Activated T-cell treated with anti-CD3 and anti-CD28 coated beads, Interleukin-2, amount 50 U/mL, for 1 hour (primary cell): Measurements from ENCODE around the gene GBX2.

ENCODE experiments used
- DNase-seq: peaks from one replicate; pipeline ENCODE4 v3.0.0-alpha.2; 2020

The GBX2 gene

DNA sequence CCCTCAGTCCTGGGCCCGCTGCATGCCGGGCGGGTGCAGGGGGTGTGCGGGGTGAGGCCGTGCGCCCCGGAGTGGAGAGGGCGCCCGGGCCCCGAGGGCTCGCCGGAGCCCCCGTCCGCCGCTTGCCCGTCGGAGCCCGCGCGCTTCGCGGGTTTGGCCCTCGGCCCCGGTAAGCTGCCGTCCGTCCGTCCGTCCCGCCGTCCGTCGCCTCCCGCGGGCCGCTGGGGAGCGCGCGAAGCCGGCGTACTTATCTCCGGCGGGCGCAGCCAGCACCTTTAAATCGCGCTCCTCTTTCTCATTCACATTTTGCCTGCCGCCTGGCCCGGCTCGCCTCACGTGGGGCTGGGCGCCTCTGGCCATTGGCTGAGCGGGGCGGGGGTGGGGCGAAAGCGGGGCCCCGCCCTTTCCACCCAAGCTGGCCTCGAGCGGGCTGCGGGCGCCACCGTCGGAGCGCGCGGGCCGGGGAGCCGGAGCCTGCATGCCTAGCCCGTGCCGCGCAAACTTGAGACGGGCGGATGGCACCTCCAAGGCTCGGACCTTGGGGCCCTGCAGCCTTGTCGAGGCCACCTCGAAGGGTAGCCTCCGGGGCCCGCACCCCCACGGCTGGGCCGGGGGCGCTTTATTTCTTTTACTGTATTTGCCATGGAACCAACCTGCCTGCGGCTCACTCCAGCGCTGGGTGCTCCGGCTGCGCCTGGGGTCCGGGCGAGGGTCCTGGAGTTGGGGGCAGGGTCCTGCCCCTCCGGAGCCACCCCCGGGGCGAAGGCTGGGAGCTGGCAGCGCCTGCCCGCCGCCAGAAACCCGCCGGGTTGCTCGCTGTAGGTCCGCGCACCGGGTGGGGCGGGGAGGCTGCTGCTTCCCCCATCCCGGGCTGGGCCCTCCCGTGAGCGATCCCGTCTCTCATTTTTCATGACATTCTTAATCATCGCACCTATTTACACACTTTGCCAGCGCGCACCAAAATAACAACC lies at the start of gene GBX2:
Gene GBX2 (minus strand): TSS at position 277 of the 971 bp plus-strand sequence. CDS start 415 bp downstream, outside the sequence.
- no peak for DNase-seq

DNA sequence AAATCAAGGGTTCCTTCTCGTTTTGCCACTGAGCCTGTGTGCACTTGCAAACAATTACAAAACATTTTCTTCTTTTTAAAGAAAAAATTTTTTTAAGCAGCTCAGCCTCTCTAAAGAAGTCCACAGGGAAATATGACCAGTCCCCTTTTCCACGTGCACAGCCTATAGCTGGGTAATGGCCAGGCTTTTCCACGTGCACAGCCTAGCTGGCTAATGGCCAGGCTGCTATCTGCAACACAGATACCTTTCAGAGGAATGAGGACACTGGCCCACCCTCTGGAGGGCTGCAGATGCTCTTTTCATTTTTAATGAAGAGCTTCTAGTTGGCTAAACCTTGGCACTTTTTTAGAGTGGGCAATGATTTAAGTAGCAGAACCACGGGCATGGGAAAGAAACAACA lies 49.7 kb upstream of the GBX2 start:
- DNase-seq: no peak

DNA sequence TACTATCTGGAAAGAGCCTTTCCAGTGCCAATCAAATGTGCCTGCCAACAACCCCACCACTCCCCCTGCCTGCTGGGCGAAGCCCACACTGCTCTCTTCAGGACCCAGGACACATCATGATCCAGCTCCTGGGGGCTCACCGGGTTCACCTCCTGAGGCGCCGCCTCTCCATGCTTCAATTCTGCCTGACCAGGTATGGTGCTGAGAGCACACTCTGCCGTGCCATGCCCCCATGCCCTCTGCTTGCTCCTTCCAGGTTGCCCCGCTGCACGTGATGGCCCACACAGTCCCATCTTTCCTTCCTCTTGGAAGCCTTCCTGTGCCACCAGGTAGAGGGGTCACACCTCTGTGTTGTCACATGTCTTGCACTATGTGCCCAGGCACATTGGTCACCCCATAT lies 48.5 kb upstream of the GBX2 start:
- DNase-seq: no peak

DNA sequence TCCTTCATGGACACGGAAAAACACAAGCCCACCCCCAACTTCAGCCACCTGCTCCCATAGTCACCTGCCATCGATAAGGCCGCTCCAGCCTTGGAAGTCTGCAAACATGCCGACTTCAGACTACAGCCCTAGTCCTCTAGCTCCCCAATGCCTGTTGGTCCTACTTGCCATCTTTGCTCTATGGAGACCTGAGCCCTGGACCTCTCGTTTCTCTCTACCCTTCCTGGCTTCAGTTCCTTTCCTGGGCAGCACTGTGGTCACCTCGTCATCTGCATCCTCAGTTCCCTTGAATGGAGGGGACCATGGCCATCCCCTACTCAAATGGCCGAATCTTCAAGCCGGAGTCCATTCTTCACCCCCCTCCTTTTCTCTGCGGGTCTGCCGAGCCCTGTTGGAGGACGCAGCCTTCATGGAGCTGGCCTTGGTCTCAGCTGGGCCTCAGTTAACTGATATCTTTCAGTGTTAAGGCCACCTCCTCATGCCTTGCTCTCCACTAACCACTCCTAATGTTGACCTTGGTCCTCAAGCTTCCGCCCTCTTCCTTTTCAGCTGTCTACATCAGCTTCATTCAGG lies 47.7 kb upstream of the GBX2 start:
- DNase-seq: no peak

DNA sequence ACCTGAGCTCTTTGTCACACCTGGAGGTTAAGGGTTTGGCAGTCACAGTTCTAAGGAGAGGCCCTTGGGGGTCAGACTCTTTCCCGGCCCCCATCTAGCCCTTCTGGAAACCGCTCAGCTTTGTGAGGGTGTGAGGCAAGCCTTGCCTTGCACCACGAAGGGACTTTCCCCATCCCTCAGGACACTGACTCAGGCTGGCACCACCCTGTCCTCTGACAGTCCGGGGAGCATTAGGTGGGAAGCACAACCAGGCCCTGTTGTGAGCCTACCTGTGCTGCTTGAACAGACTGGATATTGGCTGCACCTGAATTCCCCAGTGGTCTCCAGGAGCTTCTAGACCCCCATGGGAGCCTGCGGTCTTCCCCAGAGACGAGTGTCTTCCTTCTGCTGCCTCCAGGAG lies 47.0 kb upstream of the GBX2 start:
- no peak for DNase-seq

DNA sequence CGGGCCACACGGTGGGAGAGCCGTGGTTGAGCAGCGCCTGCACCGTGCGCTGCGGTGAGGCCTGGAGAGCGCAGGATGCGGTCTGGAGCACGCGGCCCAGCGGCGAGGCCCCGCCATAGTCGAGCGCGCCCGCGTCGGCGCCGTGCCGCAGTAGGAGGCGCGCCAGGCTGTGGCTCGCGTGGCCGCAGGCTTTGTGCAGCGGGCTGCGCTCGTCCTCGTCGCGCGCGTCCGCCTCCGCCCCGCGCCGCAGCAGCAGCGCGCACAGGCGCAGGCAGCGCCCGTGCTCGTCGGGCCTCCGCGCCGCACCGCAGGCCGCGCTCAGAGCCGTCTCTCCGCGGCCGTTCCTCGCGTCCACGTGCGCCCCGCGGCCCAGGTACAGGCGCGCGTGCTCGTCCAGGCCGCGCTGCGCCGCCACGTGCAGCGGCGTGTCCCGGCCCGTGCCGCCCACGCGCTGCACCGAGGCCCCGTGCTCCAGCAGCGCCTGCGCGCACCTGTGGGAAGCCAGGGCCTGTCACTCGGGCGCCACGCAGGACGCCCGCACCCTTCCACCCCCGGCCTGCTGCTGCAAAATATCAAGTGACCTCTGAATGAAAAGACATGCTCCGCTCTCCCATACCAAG lies 46.3 kb upstream of the GBX2 start:
- no peak for DNase-seq

DNA sequence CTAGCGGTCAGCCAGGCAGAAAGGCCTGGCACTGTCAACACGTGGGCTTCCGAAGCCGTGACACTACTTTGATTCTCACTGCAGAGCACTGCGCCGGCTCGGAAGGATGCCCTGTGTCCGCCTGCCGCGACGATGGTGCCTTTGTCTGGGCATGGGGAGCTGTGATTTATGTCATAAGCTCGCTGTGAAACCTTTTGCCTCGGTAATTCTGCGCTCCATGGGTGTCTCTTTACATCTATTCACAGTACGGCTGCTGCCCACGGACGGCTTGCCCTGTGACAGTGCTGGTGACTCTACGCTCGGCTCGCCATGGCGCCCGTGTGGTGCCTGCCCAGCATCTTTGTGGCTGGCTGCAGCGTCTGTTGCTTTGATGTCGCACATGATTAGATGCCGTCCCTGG lies 43.1 kb upstream of the GBX2 start:
- no peak for DNase-seq

DNA sequence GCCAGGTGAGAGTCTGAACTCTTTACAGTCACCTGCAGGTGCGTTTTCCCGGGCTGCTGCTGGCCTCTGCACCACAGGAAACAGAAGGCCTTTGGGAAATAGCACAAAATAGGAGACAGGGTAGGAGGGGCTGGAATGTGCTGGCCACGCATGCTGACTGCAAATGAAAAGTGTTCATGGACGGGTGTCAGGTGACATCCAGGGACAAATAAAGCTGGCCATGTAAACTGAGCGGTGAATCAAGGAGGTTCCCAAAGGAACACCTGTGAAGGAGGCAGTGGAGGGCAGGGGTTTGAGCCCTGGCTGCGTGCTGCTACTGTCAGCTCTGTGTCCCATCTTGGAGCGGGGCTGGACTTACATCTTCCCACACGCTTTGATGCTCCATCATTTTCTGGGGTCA lies 42.4 kb upstream of the GBX2 start:
- no peak for DNase-seq

DNA sequence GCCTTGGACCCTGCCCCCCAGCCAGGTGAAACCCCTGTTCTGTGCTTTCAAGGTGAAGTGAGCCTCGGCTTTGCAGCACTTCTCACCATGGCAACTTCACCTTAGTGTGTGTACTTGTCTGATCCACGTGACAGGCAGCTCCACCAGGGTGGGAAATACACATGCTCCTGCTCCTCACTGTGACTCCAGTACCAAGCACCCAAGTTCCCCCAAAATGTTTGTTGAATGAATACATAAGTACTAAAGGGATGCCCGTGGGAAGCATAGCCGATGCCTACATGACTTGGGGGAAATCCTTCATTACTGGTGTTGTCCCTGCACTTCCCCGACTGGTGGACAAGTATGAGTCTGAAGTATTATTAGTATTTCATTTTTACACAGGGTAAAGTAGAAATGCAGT lies 41.8 kb upstream of the GBX2 start:
- no peak for DNase-seq

DNA sequence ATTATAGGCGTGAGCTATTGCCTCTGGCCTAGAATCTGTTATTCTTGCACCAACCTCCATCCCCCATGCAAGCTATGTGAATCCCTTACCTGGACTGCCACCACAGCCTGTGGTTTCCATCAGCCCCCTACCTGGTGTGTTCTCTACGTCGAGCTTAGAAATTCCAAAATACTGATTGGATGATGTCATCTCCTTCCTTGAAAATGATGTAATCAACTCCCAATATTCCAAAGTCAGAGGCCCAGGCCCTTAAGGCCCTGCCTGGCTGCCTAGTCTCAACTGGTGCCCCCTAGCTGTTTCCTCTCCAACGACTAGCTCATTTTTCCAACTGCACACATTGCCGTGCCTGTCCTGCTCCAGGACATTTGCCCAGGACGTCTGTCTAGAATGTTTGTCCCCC lies 41.3 kb upstream of the GBX2 start:
- no peak for DNase-seq

DNA sequence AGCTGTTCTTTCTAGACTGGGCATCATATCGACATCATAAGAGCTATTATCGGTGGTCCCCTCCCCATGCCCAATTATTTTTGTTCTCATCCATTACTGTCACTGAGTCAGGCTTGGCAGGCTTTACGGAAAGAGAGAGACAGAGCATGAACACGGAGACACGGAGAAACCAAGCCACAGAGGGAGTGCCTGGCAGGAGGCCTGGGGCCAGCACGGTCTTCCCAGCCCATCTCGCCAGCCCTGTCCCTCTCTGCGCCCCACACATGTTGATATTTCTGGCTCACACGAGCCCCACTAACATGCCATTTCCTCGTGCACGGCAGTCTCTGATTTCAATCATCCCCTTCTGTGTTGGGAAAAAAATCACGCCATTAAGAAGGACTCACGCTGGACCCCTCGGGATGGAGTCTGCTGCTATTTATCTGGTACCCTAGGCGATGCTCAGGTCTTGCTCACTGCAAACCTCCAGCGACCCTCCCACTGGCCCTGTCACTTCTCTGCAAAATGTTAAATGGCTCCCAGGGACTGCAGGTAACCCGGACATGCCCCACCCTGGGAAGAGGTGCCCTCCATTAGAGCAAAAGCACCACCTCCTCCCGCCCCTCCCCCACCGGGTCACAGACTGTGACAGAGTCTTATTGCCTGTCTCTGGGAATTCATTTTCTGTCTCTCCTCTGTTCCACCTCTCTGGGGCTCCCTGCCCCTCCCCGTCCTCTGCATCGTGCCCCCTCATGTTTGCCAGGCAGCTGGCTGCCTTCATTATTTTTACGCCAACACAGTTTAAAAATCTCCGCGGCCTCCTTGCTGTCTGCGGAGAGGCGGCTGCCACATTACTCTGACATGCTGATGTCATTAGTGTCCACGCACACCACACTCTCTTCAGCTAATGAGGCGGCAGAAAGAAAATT lies 40.1 kb upstream of the GBX2 start:
- DNase-seq: no peak

DNA sequence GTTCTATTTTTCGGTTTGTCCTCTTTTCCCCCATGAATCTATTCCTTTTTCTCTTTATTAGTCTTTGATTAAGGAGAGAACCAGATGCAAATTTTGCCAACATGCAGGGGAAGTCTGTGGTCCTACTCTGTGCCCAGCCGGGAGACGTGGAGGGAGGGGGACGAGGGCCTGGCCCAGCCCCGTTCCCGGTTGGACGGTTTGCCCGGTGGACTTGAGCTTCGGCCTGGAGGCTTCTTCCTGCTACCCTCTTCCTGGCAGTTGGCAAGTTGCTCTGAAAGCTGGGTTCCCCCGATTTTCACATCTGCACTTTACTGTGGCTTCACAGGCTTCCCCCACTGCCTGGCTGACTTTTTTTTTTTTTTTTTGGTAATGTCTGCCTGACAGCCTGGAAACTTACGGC lies 39.3 kb upstream of the GBX2 start:
- no peak for DNase-seq

DNA sequence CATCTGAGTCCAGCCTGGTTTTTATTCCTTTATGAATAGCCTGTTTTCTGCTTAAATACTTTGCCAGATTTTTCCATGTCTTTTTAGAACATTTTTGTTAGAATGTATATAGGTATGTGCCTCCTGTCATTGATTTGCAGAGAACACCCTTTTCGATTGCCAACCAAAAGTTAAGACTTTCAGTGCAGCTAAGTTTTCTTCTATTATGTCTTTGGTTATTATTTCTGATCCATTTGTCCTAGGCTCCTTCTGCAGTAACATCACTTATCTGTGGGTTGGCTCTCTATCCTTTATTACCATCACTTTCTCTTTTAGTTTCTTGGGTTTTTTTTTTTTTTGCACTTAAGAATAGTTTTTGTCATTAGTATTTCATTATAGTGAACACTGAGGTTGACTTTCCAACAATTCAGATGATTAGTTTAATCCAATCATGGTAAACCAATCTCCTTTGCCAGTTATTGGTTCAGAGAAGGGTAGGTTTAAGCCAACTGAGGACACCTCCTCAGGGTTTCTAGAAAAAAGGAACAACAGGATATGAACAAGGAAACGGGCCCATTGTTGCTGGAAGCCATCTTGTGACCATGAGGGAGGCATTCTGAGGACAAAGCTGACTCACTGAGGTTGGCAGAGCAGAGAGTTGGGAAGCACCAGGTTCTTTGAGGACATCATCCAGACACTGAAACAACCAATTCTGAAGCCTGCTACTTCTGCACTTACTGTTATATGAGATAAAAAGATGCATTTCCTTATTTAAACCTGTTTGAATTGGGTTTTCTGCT lies 37.9 kb upstream of the GBX2 start:
- DNase-seq: no peak

DNA sequence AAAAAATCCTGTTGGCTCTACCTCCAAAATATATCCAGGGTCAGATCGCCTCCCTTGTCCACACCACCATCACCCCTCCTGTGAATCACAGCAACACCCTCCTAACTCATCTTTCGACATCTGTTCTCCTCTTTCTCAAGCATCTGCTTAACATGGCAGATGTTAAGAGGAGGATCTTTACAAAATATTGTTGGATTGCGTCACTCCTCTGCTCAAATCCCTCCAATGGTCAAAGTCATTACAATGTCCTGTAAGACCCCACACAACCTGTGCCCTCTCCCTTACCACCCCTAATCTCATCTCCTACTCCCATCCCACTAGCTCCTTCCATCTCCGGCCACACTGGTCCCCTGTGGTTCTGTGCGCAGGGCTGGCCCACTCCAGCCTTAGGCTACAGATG lies 36.8 kb upstream of the GBX2 start:
- DNase-seq: no peak

DNA sequence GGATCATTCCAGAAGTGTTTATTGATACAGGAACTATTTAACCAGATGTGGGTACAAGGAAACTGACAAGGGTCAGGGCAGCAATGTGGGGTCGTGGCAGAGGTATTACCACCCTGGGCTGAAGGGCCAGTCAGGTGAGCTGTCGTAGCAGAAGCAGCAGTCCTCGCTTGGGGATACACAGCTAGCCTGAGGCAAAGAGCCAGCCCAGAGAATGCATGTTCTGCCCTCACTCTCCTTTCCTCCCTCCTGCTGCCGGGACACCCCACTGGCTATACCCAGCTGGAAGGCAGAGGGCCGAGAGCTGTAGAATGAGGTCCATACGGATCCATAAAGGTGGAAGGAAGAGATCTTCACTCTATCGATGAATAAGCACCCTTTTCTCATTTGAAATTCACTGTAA lies 32.2 kb upstream of the GBX2 start:
- DNase-seq: no peak

DNA sequence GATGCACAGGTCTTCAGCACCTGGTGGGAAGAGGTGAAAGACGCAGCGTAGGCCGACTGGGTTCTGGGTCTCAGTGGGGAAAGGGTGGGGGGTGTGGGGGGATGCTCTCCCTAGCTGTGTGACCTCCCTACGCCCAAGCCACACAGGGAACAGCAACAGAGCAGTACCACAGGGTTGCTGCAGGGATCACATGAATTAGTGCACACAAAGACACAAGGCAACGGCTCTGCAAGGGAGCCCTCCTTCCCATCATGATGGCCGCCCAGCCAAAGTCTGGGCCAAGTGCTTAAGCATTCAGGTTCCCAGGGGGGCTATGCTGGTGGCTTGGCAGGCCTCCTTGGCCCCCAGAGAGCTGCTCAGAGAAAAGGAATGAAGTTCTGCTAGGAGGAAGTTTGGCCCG lies 28.2 kb upstream of the GBX2 start:
- DNase-seq: no peak

DNA sequence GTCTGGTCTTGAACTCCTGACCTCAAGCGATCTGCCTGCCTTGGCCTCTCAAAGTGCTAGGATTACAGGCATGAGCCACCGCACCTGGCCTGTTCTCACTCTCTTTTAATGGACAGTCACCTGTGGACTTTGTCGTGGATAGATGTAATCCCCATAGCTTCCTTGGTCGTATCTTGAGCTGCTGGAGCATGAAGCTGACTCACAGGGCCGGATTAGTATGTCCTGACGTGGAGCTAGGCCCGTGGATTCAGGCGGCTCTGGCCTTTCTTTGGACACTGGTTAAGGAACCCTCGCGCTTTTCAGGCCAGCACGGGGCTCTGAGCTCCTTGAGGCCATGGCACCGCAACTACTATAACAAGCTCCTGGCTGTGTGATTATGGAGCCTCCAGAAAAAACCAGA lies 27.5 kb upstream of the GBX2 start:
- DNase-seq: no peak

DNA sequence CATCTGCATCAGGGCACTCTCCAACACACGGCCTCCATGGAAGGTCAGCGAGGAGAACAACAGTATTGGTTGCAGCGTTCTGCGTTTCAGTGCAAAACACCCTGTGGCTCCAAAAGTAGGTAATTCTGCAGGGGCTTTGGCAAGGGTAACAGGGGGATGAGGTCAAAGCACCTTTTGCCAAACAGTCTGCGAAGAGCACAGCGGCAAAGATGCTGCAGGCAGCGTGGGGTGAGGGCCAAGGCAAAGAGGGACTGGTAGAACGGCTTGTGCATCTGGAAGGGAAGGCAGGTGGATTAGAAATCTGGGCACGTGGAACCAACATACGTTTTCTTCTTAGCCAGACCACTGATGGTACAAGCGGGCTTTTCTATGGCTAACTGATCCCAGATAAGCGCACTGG lies 26.6 kb upstream of the GBX2 start:
- DNase-seq: no peak

DNA sequence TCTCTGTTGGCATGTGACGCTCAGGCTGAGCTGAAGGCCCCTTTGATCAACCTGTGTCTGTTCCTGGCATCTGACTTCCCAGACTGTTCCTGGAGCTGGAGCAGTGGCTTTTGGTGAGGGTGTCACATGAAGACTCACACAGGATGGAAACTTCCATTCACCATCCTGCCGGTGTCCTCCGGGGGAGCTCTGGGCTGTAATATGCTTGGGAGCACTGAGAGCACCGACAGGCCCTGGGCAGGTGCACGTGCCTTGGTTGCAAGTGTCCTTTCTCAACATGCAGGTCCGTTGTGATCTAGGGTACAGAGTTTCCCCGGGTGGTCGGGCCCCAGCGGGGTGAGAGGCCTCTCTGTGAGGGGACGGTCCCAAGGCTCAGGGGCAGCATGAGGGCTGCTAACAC lies 24.8 kb upstream of the GBX2 start:
- DNase-seq: no peak

DNA sequence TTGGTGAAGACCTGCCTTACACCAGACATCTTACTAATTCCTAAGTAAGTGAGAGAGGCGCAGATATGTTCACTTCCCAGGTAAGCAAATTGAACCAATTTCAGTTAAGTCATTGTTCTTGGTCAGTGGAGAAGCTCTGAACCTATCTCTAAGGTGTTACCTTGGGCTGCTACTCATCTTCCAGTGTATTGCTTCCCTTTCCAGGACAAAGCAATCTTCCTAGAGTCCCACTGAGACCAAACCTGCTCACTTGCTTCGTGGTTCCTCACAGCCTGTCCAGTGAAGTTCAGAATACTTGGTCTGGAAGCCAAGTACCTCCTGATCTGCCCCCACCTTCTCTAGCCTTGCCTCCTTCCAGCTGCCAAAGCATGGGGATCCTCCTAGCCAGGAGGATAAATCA lies 22.5 kb upstream of the GBX2 start:
- no peak for DNase-seq

DNA sequence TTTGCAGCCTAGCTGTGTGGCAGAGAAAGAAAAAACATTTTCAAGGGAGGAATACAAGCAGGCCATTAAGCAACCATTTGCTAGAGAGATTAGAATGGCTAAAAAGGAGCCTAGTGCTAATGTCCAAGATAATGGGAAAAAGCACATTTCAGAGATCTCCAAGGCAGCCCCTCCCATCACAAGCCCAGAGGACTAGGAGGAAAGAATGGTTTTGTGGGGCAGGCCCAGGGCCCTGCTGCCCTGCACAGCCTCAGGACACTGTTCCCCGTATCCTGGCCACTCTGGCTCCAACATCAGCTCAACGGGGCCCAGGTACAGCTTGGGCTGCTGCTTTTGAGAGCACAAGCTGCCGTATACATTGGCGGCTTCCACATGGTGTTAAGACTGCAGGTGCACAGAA lies 16.5 kb upstream of the GBX2 start:
- no peak for DNase-seq

DNA sequence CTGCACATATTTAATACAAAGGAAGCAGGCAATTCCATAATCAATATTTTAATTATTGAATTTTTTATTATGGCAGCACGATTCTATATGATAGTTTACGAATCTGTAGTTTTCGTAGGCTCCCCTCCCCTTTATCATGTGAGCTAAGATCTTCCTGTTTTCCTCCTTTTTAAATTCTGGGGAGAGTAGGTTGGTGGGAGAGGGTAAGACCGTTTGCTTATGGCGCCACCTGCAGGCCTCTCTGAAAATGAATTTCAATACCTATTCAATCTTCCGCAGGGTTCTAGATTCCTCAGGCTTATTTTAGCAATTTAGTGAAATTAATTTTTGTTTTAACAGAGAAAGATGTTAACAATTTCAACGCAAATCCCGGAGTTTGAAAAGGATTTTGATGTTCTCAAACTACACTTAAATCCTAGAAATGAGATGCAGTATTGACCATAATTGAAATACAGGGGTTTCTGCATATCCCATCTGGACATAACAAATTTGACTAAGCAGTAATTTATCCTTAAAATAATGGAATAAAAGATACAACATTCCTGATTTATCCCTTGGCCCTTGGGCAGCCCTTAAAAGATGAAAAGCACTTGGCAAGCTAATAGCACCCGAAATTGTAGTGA lies 12.8 kb upstream of the GBX2 start:
- no peak for DNase-seq
